Measurements from ENCODE around the gene GALNT18. TPM values are rescaled to one million over a fixed set of nuclear protein-coding genes. Genes with fewer than 3 reads are reported as not detected.

Gene GALNT18
- polyA plus RNA-seq, 1 donor from 2014 or later, result 7.6 TPM

- no peak for TF ChIP-seq EZH2 (IDR thresholded peaks at IDR 0.05; ENCODE audit: borderline replicate concordance, insufficient read depth, low read length, poor library complexity, severe bottlenecking)
- TF ChIP-seq SMC3 (conservative IDR thresholded peaks at IDR 0.05; ENCODE audit: poor library complexity), result no peak
- TF ChIP-seq REST (IDR thresholded peaks at IDR 0.05; ENCODE audit: borderline replicate concordance), result no peak
- no peak for TF ChIP-seq EP300 (conservative IDR thresholded peaks at IDR 0.05; ENCODE audit: poor library complexity, severe bottlenecking)
- no peak for TF ChIP-seq POLR2AphosphoS5 (IDR thresholded peaks at IDR 0.05)
- TF ChIP-seq CTCF (IDR thresholded peaks at IDR 0.05; ENCODE audit: poor library complexity, severe bottlenecking), result no peak
- TF ChIP-seq MXI1 (conservative IDR thresholded peaks at IDR 0.05; ENCODE audit: poor library complexity, severe bottlenecking), result no peak
- no peak for TF ChIP-seq TAF1 (IDR thresholded peaks at IDR 0.05; ENCODE audit: low read depth)
- TF ChIP-seq RAD21 (conservative IDR thresholded peaks at IDR 0.05), result no peak
Measured at GRCh38 chr11:11668274-11668673, 46.5 kb upstream of the GALNT18 start.

GRCh38 chr11:11667056-11667455 is 45.3 kb upstream of the GALNT18 start:
- no peaks in the 10 kb centered on the region for H3K9me2 ChIP-seq (ENCODE audit: insufficient read depth, low read length)

More at GRCh38 chr11:11668274-11668673, 46.5 kb upstream of the GALNT18 start:
- Histone ChIP-seq H3K27me3 (ENCODE audit: insufficient read depth, low read depth, low read length) (no peaks in the 10 kb centered on the region), H3K9me3 (ENCODE audit: low read length) (no peaks in the 10 kb centered on the region), H3K9ac (ENCODE audit: low read length) (no peak overlapping the region), H3K36me3 (ENCODE audit: insufficient read depth, low read length) (no peaks in the 10 kb centered on the region), H3K9me2 (ENCODE audit: insufficient read depth, low read length) (no peaks in the 10 kb centered on the region), H3K27ac (ENCODE audit: low read length) (no peak overlapping the region), H2AFZ (ENCODE audit: low read depth, low read length) (no peak overlapping the region), H3F3A (ENCODE audit: insufficient read depth, low read length, poor library complexity, severe bottlenecking) (no peaks in the 10 kb centered on the region), H4K20me1 (ENCODE audit: insufficient read depth) (no peaks in the 10 kb centered on the region), H3K79me2 (replicated peaks; ENCODE audit: insufficient read depth, low read length) (no peaks in the 10 kb centered on the region), H3K4me3 (ENCODE audit: low read length) (no peak overlapping the region), H3K4me2 (ENCODE audit: low read length) (no peak overlapping the region)

More at GRCh38 chr11:11667056-11667455, 45.3 kb upstream of the GALNT18 start:
- H3K36me3 ChIP-seq (ENCODE audit: insufficient read depth, low read length), result no peaks in the 10 kb centered on the region
- H3K27me3 ChIP-seq (ENCODE audit: insufficient read depth, low read depth, low read length), result no peaks in the 10 kb centered on the region
- no peaks in the 10 kb centered on the region for H3K9me3 ChIP-seq (ENCODE audit: low read length)
- H3K9ac ChIP-seq (ENCODE audit: low read length), result no peak overlapping the region
- no peaks in the 10 kb centered on the region for H4K20me1 ChIP-seq (ENCODE audit: insufficient read depth)
- no peak overlapping the region for H3K4me2 ChIP-seq (ENCODE audit: low read length)
- H3K4me3 ChIP-seq (ENCODE audit: low read length), result no peak overlapping the region
- no peak overlapping the region for H3K27ac ChIP-seq (ENCODE audit: low read length)
- H3K79me2 ChIP-seq (replicated peaks; ENCODE audit: insufficient read depth, low read length), result no peaks in the 10 kb centered on the region
- H3F3A ChIP-seq (ENCODE audit: insufficient read depth, low read length, poor library complexity, severe bottlenecking), result no peaks in the 10 kb centered on the region
- TF ChIP-seq REST (IDR thresholded peaks at IDR 0.05; ENCODE audit: borderline replicate concordance), result no peak
- no peak for TF ChIP-seq CTCF (IDR thresholded peaks at IDR 0.05; ENCODE audit: poor library complexity, severe bottlenecking)
- TF ChIP-seq EZH2 (IDR thresholded peaks at IDR 0.05; ENCODE audit: borderline replicate concordance, insufficient read depth, low read length, poor library complexity, severe bottlenecking), result no peak
- no peak for TF ChIP-seq EP300 (conservative IDR thresholded peaks at IDR 0.05; ENCODE audit: poor library complexity, severe bottlenecking)
- TF ChIP-seq TAF1 (IDR thresholded peaks at IDR 0.05; ENCODE audit: low read depth), result no peak
- no peak for TF ChIP-seq MXI1 (conservative IDR thresholded peaks at IDR 0.05; ENCODE audit: poor library complexity, severe bottlenecking)
- no peak for TF ChIP-seq SMC3 (conservative IDR thresholded peaks at IDR 0.05; ENCODE audit: poor library complexity)
- no peak for TF ChIP-seq POLR2AphosphoS5 (IDR thresholded peaks at IDR 0.05)
- no peak for TF ChIP-seq RAD21 (conservative IDR thresholded peaks at IDR 0.05)
- H2AFZ ChIP-seq (ENCODE audit: low read depth, low read length), result no peak overlapping the region

Data from neural cell (in vitro differentiated cells).